HG02610 (cell line): ENCODE data around the gene KRT72.

Experiments used
- ATAC-seq: cut with Tn5 transposase; IDR thresholded peaks from one replicate; pipeline ENCODE4 v1.9.1; 2021; ENCODE audit warnings: mild to moderate bottlenecking, moderate library complexity; ENCODE audit not compliant: unreplicated experiment

The KRT72 gene

DNA sequence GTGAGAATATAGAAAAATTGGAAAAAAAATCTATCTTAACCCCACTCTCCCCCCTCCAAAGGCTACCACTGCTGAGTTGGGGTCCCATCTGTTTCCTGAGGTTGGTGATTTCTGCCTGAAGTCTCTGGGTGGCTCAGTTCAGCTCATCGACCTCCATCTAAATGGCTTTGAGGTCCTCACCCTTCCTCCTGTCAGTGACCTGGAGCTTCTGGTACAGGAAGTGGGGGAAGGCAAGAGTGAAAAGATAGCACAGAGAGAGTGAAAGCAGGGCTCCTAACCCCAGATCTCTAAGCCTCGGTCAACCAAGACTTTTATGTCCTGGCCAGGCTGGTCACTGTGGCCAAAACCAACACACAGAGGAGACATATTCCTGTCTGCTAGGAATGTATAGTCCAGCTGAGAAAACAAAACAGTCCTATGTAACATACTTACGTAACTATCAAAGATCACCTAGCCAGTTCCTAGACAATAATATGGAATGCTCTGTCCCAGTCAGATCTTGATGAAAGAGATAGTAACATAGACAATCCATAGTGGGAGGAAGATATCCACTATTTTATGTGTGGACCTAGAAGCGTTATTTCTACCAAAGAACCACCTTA is 29.4 kb upstream of the KRT72 start:
- no peak for ATAC-seq

GRCh38 chr12:52630008-52630500 is 28.8 kb upstream of the KRT72 start:
- no peak for ATAC-seq

DNA sequence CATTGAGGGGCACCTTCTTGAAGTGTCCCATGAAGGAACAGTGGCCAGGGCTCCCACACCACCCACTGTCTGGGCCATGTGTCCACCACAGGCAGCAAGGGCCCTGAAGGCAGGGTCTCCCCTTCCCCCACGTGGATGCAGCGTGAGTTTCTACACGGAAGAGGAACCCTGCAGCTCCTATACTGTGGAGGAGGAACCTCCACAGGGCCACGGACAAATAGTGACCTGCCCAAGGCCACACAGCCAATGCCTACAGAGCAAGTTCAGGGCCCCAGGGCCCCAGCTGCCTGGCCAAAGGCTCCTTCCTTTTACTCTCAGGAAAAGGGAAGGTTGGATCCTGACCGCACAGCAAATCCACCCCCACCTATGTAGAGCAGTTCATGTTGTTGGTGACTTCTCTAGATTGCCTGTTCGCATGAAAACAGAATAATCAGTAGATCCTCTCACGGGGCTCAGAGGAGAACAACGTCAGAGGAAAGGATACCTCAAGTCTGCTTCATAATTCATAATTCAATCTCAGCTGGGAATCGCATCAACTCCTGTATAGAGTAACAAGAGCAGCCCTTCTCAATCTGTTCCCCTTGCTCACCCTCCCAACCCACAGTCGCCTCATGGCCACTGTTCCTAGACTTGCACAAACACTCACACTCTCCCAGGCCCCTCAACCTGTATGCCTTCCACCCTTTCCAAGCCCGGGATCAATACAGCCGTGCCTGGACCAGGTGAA is 28.2 kb upstream of the KRT72 start:
- no peak for ATAC-seq

- ATAC-seq = no peak
Observed at GRCh38 chr12:52628841-52629240, 27.6 kb upstream of the KRT72 start.

- no peak for ATAC-seq
Observed at GRCh38 chr12:52628111-52628507, 26.8 kb upstream of the KRT72 start.

DNA sequence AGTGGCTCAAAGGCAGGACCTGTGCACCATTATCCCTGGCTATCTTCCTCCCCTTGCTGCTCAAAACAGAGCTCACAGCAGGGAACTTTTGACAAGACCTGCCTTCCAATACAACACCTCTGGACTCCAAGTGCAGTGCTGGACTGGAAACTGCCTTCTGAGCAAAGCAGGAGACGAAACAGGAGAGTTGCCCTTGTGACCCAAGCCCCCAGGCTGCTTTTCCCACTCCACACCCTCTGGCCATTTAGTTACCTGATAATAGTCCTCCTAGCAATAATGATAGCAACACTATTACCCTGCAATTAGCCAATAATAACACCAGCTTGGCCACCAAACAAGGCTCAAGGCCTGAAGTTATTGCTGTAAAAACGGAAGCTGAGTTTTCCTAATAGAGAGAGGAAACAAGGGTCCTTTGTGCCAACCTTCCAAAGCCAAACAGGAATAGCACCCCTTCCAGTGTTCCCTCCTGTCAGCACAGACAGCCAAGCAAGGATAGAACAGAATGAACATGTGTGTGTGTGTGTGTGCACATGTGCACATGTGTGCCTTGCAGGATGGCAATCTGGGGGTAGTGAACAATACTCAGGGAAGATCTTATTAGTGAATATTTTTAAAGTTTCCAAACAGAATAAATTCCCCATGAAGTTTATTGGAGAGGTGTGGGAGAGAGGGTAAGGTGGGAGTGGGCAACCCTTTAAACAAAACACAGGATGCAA is 26.3 kb upstream of the KRT72 start:
- no peak for ATAC-seq

GRCh38 chr12:52622349-52622748 is 21.1 kb upstream of the KRT72 start:
- ATAC-seq = no peak

DNA sequence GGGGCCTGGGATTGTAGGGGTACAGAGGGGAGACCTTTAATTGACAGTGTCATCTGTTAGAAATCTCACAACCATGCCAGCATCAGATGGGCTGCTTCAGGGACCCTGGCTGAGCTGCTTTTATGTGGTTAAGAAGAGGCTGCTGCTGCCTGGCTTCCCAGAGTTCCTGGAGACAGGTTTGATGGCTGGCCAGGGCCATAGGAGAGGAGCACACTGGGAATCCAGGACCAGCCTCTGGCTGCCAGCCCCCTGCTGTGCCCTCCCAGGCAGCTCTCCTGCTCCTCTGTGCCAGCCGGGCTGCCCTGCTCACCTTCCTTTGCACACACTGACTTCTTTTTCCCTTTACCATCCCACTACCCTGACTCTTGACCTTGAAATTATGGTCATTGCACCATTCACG is 17.6 kb upstream of the KRT72 start:
- ATAC-seq = no peak

DNA sequence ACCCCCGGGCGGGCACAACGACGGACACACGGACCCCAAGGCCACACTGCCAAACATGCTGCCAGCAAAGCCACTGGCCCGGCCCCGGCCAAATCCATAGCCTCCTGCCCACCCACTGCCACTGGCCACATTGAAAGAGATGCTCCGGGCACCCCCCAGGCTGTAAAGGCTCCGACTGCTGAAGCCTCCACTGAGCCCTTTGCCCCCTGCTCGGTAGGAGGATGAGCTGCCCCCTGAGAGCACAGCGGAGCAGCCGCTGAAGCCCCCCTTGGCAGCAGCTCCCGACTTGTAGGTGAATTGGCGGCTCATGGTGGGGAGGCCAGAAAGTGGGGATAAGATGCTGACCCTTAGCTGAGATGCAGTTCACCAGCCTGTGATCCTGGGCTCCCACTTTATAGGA is 17.0 kb upstream of the KRT72 start, which contains the start of gene KRT73:
Gene KRT73, minus strand, starts transcription at position 344 of the 400 bp plus-strand sequence. Its CDS starts 35 bp downstream, at position 309.
- ATAC-seq = no peak

- no peak for ATAC-seq
Observed at GRCh38 chr12:52617403-52617785, 16.1 kb upstream of the KRT72 start.

DNA sequence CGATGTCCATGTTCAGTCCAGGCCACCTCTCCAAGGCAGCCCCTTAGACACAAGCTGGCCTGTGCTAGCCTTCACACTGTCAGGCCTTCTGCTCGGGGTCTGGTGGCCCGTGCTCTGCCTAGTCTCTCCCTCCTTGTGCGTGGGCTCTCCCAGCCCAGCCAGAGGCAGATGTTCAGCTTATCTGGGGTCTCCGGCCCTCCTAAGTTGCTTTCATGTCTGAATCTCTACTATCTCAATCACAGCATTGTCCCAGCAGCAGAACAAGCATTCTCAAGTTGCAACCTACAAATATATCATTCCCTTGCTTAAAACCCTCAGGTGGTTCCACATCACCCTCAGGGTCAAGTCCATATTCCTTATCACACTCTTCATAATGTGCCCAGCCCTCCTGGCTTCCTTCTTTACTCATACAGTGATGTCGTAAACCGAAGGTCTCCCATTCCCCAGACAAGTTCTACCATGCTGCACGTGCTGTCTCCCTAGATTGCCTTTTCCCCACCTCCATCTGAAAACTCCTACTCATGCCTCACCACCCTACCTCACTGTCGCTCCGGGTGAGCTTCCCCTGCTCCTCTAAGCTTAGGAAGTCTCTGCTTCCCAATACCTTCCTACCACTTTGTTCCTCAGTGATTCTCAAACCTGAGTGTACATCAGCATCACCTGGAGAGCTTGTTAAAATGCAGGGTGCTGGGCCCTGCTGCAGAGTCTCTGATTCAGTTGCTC is 15.6 kb upstream of the KRT72 start:
- ATAC-seq = no peak

DNA sequence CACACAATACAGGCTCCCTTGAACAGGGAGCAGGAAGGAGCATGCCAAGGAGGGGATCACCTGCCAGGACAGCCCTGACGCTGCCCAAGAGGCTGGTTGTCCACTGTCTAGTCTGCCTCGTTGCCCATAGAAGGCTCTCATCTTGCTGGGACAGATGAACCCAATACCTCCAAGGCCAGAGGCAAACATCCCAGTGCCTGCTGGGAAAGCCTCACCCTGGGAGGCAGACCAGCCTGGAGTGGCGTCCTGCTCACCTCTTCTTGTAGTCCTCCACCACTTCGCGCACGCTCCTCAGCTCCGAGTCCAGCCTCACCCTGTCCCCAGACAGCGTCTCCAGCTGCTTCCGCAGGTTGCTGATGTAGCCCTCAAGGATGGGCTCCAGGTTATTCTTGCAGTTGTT is 14.6 kb upstream of the KRT72 start:
- ATAC-seq = no peak

DNA sequence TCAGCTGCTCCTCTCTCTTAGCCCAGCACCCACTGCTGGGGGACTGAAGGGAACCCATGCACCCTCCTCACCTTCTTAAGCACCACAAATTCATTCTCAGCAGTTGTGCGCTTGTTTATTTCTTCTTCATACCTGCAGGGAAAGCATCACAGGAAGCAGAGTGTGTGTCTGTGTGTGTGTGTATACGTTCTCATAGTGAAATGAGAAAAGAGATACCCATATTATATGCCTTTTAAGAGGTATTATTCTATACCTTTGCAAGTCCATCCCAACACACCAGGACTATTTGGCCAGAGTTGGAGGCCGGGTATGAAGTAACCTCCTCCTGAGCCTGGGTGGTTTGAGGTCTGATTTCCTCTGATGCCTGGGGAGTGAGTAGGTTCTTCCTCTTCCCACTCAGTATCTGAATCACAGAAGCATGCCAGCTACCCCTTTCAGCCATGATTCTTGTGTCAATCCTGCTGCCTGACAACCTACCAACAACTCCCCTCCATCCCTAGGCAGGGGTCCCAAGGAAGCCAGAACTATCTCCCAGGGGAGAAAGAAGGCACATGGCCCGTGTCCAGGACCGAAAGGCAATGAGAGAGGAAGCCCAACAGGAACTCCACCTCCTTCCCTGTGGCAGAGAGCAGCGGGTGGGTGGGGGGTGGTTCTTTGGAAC is 14.1 kb upstream of the KRT72 start:
- no peak for ATAC-seq

DNA sequence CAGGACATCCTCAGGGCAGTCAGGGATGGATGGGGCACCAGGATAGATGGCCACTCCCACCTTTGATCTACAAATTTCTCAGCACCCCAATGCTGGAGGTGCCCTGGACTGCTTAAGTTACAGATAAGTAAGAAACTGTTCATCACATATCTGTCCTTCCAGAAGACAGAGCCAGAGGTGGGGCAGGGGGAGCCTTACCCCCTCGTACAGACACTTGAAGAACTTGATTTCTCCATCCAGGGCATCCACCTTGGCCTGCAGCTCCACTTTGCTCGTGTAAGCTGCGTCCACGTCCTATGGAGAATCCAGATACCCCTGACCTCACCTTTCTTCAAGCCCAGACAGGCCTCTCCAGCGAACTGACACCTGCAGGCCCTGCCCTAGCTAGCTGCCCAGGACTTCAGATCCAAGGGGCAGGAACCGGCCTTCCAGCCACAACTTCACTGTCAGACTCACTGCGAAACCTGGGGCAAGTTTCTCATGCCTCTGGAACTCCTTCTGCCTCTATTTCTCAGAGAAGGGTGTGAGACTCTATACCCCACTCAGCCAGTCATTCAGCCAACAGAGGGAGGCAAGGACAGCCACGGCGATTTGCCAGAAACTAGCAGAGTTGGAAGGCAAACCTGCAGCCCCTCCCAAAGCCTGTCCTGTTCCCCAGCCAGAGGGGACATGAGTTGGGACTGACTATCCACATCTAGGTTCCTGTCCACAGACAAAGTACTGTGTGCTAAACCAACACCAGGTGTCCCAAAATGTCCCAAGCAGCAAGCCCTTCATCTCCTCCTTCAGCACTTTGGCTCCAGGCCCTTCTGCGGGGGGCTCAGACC is 13.3 kb upstream of the KRT72 start:
- ATAC-seq = no peak

DNA sequence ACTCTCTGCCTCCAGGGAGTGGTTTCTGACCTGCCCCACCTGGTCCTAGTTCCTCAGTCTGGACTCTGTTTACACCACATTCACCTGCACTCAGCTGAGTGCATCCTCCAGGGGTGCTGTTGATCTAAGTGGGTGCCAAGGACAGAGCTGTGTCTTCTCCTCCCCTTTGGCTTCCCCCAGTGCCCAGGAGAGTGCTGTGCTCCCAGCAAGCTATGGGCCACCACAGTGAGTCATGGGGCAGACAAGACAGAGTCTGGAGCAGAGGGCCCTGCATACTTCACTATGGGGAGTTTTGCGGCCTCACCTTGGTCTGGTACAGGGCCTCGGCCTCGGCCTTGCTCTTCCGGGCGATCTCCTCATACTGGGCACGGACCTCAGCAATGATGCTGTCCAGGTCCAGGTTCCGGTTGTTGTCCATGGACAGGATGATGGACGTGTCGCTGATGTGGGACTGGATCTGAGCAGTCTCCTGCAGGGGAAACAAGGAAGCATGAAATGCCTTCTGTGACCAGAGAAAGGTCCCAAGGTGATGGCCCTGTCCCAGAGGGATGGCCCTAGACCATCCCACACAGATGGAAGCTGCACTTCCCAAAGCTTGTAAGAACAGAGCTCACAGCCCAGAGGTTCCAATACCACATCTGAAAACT is 12.2 kb upstream of the KRT72 start:
- ATAC-seq = no peak

GRCh38 chr12:52612431-52613383 is 11.4 kb upstream of the KRT72 start:
- ATAC-seq = no peak

GRCh38 chr12:52611080-52611468 is 9.8 kb upstream of the KRT72 start:
- no peak for ATAC-seq
